Cardiac muscle cell (in vitro differentiated cells and primary cell): ENCODE results near the gene KRT2. TPM values are rescaled to one million over a fixed set of nuclear protein-coding genes. Genes with fewer than 3 reads are reported as not detected.

ENCODE experiments used
- DNase-seq, 2 donors: peaks; one replicate each; pipeline versions ENCODE4 v3.0.0 to v3.0.0-alpha.2; 2010 to 2017; ENCODE audit warnings: low read depth in 1 of 2, low spot score in 1 of 2
- H3K27ac ChIP-seq: fragments of 200-600 bp; sonication (generic); 2 replicates; pipeline ENCODE4 v1.5.1; 2016
- H3K27me3 ChIP-seq: fragments of 200-600 bp; sonication (generic); 2 replicates; pipeline ENCODE4 v1.6.0; 2016; ENCODE audit warnings: control low read depth
- H3K36me3 ChIP-seq: fragments of 200-600 bp; sonication (generic); 2 replicates; pipeline ENCODE4 v1.5.1; 2016; ENCODE audit warnings: control low read depth
- H3K4me1 ChIP-seq: fragments of 200-600 bp; sonication (generic); 2 replicates; pipeline ENCODE4 v1.8.1; 2017; ENCODE audit warnings: low read depth, mild to moderate bottlenecking, mixed run types
- H3K4me3 ChIP-seq: fragments of 200-600 bp; sonication (generic); 2 replicates; pipeline ENCODE4 v1.5.1; 2016; ENCODE audit warnings: mild to moderate bottlenecking
- H3K9me3 ChIP-seq: fragments of 200-600 bp; sonication (generic); 2 replicates; pipeline ENCODE4 v1.5.1; 2017; ENCODE audit warnings: low read depth, mild to moderate bottlenecking, control low read depth
- polyA plus RNA-seq: library from polyadenylated mRNA; unstranded; fragments of >200 nt; fragmentation: Nextera tagmentation; extraction: Ambion mirVana; gene quantifications from 2 replicates; pipeline ENCODE4 v1.2.1, GENCODE V29; 2016
- total RNA-seq: library from RNA; depleted of rRNA; stranded (reverse); fragments of >200 nt; gene quantifications from 2 replicates; pipeline ENCODE4 v1.2.3, GENCODE V29; 2016
- TF ChIP-seq, protein P1 (sequence below): IDR thresholded peaks from 2 replicates; pipeline ENCODE4 v1.5.1; 2012; ENCODE audit warnings: low read depth, mild to moderate bottlenecking, low read length

Gene KRT2
- total and polyA plus RNA-seq, 2 experiments from 2014 or later, result not detected

DNA sequence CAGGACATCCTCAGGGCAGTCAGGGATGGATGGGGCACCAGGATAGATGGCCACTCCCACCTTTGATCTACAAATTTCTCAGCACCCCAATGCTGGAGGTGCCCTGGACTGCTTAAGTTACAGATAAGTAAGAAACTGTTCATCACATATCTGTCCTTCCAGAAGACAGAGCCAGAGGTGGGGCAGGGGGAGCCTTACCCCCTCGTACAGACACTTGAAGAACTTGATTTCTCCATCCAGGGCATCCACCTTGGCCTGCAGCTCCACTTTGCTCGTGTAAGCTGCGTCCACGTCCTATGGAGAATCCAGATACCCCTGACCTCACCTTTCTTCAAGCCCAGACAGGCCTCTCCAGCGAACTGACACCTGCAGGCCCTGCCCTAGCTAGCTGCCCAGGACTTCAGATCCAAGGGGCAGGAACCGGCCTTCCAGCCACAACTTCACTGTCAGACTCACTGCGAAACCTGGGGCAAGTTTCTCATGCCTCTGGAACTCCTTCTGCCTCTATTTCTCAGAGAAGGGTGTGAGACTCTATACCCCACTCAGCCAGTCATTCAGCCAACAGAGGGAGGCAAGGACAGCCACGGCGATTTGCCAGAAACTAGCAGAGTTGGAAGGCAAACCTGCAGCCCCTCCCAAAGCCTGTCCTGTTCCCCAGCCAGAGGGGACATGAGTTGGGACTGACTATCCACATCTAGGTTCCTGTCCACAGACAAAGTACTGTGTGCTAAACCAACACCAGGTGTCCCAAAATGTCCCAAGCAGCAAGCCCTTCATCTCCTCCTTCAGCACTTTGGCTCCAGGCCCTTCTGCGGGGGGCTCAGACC, 37.4 kb downstream of the KRT2 start:
- H3K4me1 ChIP-seq, result no peaks in the 10 kb centered on the region
- no peak overlapping the region for H3K27ac ChIP-seq
- no peaks in the 10 kb centered on the region for H3K9me3 ChIP-seq
- TF ChIP-seq, protein P1, sequence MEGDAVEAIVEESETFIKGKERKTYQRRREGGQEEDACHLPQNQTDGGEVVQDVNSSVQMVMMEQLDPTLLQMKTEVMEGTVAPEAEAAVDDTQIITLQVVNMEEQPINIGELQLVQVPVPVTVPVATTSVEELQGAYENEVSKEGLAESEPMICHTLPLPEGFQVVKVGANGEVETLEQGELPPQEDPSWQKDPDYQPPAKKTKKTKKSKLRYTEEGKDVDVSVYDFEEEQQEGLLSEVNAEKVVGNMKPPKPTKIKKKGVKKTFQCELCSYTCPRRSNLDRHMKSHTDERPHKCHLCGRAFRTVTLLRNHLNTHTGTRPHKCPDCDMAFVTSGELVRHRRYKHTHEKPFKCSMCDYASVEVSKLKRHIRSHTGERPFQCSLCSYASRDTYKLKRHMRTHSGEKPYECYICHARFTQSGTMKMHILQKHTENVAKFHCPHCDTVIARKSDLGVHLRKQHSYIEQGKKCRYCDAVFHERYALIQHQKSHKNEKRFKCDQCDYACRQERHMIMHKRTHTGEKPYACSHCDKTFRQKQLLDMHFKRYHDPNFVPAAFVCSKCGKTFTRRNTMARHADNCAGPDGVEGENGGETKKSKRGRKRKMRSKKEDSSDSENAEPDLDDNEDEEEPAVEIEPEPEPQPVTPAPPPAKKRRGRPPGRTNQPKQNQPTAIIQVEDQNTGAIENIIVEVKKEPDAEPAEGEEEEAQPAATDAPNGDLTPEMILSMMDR, result no peak
- DNase-seq, result no peak
- H3K4me3 ChIP-seq, result no peak overlapping the region
- H3K27me3 ChIP-seq, result peaks cover 62% of the 10 kb centered on the region
- no peaks in the 10 kb centered on the region for H3K36me3 ChIP-seq

DNA sequence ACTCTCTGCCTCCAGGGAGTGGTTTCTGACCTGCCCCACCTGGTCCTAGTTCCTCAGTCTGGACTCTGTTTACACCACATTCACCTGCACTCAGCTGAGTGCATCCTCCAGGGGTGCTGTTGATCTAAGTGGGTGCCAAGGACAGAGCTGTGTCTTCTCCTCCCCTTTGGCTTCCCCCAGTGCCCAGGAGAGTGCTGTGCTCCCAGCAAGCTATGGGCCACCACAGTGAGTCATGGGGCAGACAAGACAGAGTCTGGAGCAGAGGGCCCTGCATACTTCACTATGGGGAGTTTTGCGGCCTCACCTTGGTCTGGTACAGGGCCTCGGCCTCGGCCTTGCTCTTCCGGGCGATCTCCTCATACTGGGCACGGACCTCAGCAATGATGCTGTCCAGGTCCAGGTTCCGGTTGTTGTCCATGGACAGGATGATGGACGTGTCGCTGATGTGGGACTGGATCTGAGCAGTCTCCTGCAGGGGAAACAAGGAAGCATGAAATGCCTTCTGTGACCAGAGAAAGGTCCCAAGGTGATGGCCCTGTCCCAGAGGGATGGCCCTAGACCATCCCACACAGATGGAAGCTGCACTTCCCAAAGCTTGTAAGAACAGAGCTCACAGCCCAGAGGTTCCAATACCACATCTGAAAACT, 38.5 kb downstream of the KRT2 start:
- H3K36me3 ChIP-seq, result no peaks in the 10 kb centered on the region
- H3K4me3 ChIP-seq, result no peak overlapping the region
- no peak overlapping the region for H3K27ac ChIP-seq
- no peaks in the 10 kb centered on the region for H3K4me1 ChIP-seq
- H3K27me3 ChIP-seq, result peaks cover 70% of the 10 kb centered on the region
- no peak for DNase-seq
- TF ChIP-seq, protein P1, result no peak
- no peaks in the 10 kb centered on the region for H3K9me3 ChIP-seq

DNA sequence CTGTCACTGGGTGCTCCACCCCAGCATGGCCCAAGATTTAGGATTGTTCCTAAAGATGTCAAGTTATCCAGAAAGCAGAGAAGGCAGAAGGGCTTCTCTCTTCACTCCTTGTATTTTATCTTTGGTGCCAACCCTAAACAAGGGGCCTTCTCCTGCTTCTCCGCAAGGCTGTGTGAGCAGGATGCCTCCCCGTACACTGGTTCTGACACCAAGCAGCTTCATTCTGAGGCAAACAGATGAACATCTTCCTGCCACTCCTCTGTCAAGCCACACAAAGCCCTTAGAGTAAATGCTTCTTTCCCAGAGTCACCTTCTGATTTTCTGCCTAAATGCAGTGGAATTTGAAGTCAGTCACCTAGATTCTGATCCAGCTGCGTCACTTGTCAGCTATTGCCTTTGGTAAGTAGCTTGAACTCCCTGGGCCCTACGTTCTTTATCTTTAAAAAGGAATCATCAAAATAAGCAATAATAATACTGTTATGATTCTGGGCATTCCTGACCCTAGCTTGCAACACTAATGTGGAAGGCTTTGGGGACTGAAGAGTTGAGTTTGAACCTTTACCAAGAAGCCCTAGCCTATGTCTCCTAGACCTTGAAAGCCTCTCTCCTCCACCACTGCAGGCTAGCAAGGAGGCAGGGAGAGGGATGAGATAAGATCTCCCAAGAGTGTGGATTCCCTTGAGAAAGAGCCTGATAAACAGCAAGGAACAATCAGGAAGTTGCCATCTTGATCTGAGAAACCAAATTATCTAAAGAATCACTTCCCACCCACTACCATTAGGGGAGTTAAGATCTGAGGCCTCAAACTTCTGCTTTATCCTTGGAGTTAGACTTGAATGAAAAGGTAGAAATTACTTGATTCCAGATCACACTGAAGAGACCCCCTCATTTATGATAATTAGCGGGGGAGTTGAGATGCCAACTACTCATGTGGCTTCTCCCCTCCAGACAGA, 39.3 kb downstream of the KRT2 start:
- Histone ChIP-seq H3K27me3 (peaks cover 74% of the 10 kb centered on the region), H3K4me1 (no peaks in the 10 kb centered on the region), H3K27ac (no peak overlapping the region), H3K36me3 (no peaks in the 10 kb centered on the region), H3K9me3 (no peaks in the 10 kb centered on the region), H3K4me3 (no peak overlapping the region)
- TF ChIP-seq, protein P1, result no peak
- no peak for DNase-seq

DNA sequence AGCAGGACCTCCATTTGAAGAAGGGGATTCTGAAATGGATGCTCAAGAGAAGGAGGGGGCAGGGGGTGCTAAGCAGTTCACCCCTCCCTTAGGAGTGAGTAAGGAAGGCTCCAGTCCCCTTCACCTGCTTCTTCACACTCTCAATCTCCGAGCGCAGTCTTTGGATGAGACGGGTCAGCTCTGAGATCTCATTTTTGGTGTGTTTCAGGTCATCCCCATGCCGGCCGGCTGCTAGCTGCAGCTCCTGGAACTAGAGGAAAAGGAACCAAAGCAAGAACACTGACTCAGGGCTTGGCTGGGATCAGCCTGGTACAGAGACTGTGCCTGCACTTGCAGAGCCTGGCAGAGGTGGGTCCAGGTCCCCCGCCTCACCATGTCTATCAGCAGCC, 40.9 kb downstream of the KRT2 start:
- no peak for DNase-seq
- Histone ChIP-seq H3K4me3 (no peak overlapping the region), H3K9me3 (no peaks in the 10 kb centered on the region), H3K27ac (no peak overlapping the region), H3K27me3 (peaks cover 64% of the 10 kb centered on the region), H3K36me3 (no peaks in the 10 kb centered on the region), H3K4me1 (no peaks in the 10 kb centered on the region)
- TF ChIP-seq, protein P1, result no peak

DNA sequence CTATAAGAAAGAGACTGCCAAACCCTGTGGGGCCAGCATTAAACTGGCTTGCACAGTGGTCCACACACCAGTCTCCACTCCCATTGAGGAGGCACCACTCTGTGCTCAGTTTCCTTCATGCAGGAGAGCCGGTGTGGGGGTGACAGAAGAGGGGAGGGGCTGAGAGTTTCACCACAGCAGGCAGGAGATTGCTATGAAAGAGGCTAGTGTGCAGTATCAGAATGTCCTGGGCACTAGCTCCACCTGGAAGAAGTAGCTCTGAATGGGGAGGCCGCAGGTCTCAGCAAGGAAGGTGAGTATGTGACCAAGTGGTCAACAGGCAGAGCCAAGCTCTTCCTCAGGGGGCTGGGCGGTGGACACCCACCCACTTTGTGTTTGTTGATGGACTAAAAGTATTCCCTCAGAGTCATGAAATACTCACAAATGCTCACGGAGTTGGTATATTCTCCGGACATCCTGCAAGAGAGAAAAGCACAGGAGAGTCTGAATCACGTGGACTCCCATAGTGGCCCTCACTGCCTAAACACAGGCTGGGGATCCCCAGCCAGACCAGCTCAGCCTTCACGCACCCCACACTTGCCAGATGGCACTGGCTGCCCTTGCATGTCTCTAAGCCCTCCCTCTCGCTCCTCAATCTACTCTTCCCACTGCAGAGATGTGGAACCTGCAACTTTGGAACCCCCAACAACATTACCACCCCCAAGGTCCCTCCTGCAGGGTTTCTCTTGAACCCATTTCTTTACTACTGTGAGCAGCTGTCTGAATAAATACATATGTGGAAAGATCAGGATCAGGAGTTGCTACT, 43.0 kb downstream of the KRT2 start:
- Histone ChIP-seq H3K4me3 (no peak overlapping the region), H3K4me1 (no peaks in the 10 kb centered on the region), H3K9me3 (no peaks in the 10 kb centered on the region), H3K36me3 (no peaks in the 10 kb centered on the region), H3K27ac (no peak overlapping the region), H3K27me3 (peaks cover 44% of the 10 kb centered on the region)
- TF ChIP-seq, protein P1, result no peak
- no peak for DNase-seq
